Stimulated activated CD8-positive, alpha-beta memory T cell treated with anti-CD3 and anti-CD28 coated beads, Interleukin-7, amount 100 ng/mL, for 4 hours (primary cell): ENCODE results near the gene GAL3ST3.

Source experiments
- DNase-seq, 2 donors: peaks; one replicate each; pipeline ENCODE4 v3.0.0-alpha.2; 2020; ENCODE audit warnings: low read depth in 2 of 2

GAL3ST3 gene

GRCh38 chr11:66069715-66070603, 21.0 kb upstream of the GAL3ST3 start, which contains the start of gene PACS1:
PACS1 (plus strand) TSS chr11:66070272; CDS start chr11:66070487, 215 bp downstream.
- DNase-seq = peak; percentile 52 to 82

- DNase-seq = no peak
These were observed 20.2 kb upstream of the GAL3ST3 start for GRCh38 chr11:66068923-66069714.

- peak; percentile 56 to 63 for DNase-seq
These were observed 19.3 kb upstream of the GAL3ST3 start for GRCh38 chr11:66068154-66068821.

- no peak for DNase-seq
These were observed 18.7 kb upstream of the GAL3ST3 start for GRCh38 chr11:66067640-66068039.

GRCh38 chr11:66066751-66067150, 17.8 kb upstream of the GAL3ST3 start:
- DNase-seq = no peak

- no peak for DNase-seq
These were observed 15.6 kb upstream of the GAL3ST3 start for GRCh38 chr11:66064571-66064970.

GRCh38 chr11:66063900-66064299, 14.9 kb upstream of the GAL3ST3 start:
- DNase-seq = no peak

- no peak for DNase-seq
These were observed 13.4 kb upstream of the GAL3ST3 start for GRCh38 chr11:66062408-66062807.

- DNase-seq = no peak
These were observed 12.3 kb upstream of the GAL3ST3 start for GRCh38 chr11:66061268-66061667.

GRCh38 chr11:66059966-66060680, 11.2 kb upstream of the GAL3ST3 start:
- DNase-seq = no peak

- no peak for DNase-seq
These were observed 7.5 kb upstream of the GAL3ST3 start for GRCh38 chr11:66056501-66056900.

GRCh38 chr11:66055021-66055420, 6.1 kb upstream of the GAL3ST3 start:
- DNase-seq = no peak

GRCh38 chr11:66052664-66052982, 3.7 kb upstream of the GAL3ST3 start:
- no peak for DNase-seq

GRCh38 chr11:66051766-66052663, 3.1 kb upstream of the GAL3ST3 start, which contains the start of gene SF3B2:
SF3B2 (plus strand) TSS chr11:66052364; CDS start chr11:66052385, 21 bp downstream.
- peak; percentile 90 to 97 for DNase-seq

- no peak for DNase-seq
These were observed 2.4 kb upstream of the GAL3ST3 start for GRCh38 chr11:66051371-66051765.

- DNase-seq = no peak
These were observed 1.7 kb upstream of the GAL3ST3 start for GRCh38 chr11:66050581-66051231.

GRCh38 chr11:66047541-66048365, 1.2 kb downstream of the GAL3ST3 start:
- DNase-seq = no peak

GRCh38 chr11:66046901-66047300, 2.1 kb downstream of the GAL3ST3 start:
- DNase-seq = no peak

GRCh38 chr11:66045177-66045639, 3.8 kb downstream of the GAL3ST3 start:
- peak; percentile 68 to 71 for DNase-seq
